OCI-LY1 (cell line): ENCODE results near the gene BMPR1A.

Experiments
- H2AFZ ChIP-seq: fragments of 200-600 bp; sonication (generic), shearing (Covaris generic); 2 replicates; pipeline ENCODE4 v1.6.0; 2014; ENCODE audit warnings: antibody characterized with exemption, mild to moderate bottlenecking, low read length
- H3F3A ChIP-seq: fragments of 200-600 bp; sonication (generic), shearing (Covaris generic); 2 replicates; pipeline ENCODE4 v1.6.0; 2014; ENCODE audit warnings: mild to moderate bottlenecking, antibody characterized with exemption, low read length, moderate library complexity; ENCODE audit not compliant: insufficient read depth
- H3K27ac ChIP-seq: fragments of 200-600 bp; sonication (generic); 2 replicates; pipeline ENCODE4 v1.5.1; 2014; ENCODE audit warnings: low read length, mixed run types, mild to moderate bottlenecking, low read depth; ENCODE audit not compliant: poor library complexity, severe bottlenecking
- H3K27me3 ChIP-seq: fragments of 200-600 bp; sonication (generic); 2 replicates; pipeline ENCODE4 v1.6.0; 2014; ENCODE audit warnings: antibody characterized with exemption, mild to moderate bottlenecking, low read length, moderate library complexity; ENCODE audit not compliant: insufficient read depth
- H3K36me3 ChIP-seq: fragments of 200-600 bp; sonication (generic); 2 replicates; pipeline ENCODE4 v1.6.1; 2014; ENCODE audit warnings: mild to moderate bottlenecking, antibody characterized with exemption, low read length, moderate library complexity, mixed read lengths; ENCODE audit not compliant: insufficient read depth
- H3K4me1 ChIP-seq: fragments of 200-600 bp; sonication (generic); 2 replicates; pipeline ENCODE4 v1.5.1; 2014; ENCODE audit warnings: mild to moderate bottlenecking, low read length, moderate library complexity; ENCODE audit not compliant: insufficient read depth, severe bottlenecking
- H3K4me2 ChIP-seq: fragments of 200-600 bp; sonication (generic), shearing (Covaris generic); 2 replicates; pipeline ENCODE4 v1.6.1; 2014; ENCODE audit warnings: low read length
- H3K4me3 ChIP-seq: fragments of 200-600 bp; sonication (generic); 2 replicates; pipeline ENCODE4 v1.5.1; 2014; ENCODE audit warnings: low read length, low read depth, mild to moderate bottlenecking, mixed read lengths; ENCODE audit not compliant: poor library complexity, severe bottlenecking
- H3K79me2 ChIP-seq: fragments of 200-600 bp; shearing (Covaris generic); 2 replicates; pipeline ENCODE4 v1.6.1; 2016; ENCODE audit warnings: mixed run types, low read length, mixed read lengths; ENCODE audit not compliant: insufficient read depth
- H3K9ac ChIP-seq: fragments of 200-600 bp; sonication (generic), shearing (Covaris generic); 2 replicates; pipeline ENCODE4 v1.6.1; 2014; ENCODE audit warnings: mild to moderate bottlenecking, low read length, mixed read lengths
- H3K9me2 ChIP-seq: fragments of 200-600 bp; sonication (generic), shearing (Covaris generic); 2 replicates; pipeline ENCODE4 v1.6.1; 2014; ENCODE audit warnings: low read depth, mild to moderate bottlenecking, low read length, mixed read lengths
- H3K9me3 ChIP-seq: fragments of 200-600 bp; shearing (Covaris generic); 2 replicates; pipeline ENCODE4 v1.6.1; 2014; ENCODE audit warnings: low read length, mixed read lengths
- H4K20me1 ChIP-seq: fragments of 200-600 bp; sonication (generic), shearing (Covaris generic); 2 replicates; pipeline ENCODE4 v1.6.0; 2016; ENCODE audit warnings: mild to moderate bottlenecking, low read length; ENCODE audit not compliant: insufficient read depth
- CTCF ChIP-seq: fragments of 200-600 bp; sonication (generic), shearing (Covaris generic); IDR thresholded peaks from 2 replicates; pipeline ENCODE4 v1.5.1; 2017; ENCODE audit warnings: mild to moderate bottlenecking, antibody characterized with exemption, low read length, moderate library complexity, mixed read lengths
- EZH2 ChIP-seq: fragments of 200-600 bp; sonication (generic), shearing (Covaris generic); IDR thresholded peaks from 2 replicates; pipeline ENCODE4 v1.8.0; 2017; ENCODE audit warnings: borderline replicate concordance, mixed run types, mild to moderate bottlenecking, antibody characterized with exemption, low read length, moderate library complexity, mixed read lengths

The BMPR1A gene

GRCh38 chr10:86880971-86881370, 124.6 kb downstream of the BMPR1A start:
- Histone ChIP-seq H3K27ac (no peak overlapping the region), H3K79me2 (no peaks in the 10 kb centered on the region)

DNA sequence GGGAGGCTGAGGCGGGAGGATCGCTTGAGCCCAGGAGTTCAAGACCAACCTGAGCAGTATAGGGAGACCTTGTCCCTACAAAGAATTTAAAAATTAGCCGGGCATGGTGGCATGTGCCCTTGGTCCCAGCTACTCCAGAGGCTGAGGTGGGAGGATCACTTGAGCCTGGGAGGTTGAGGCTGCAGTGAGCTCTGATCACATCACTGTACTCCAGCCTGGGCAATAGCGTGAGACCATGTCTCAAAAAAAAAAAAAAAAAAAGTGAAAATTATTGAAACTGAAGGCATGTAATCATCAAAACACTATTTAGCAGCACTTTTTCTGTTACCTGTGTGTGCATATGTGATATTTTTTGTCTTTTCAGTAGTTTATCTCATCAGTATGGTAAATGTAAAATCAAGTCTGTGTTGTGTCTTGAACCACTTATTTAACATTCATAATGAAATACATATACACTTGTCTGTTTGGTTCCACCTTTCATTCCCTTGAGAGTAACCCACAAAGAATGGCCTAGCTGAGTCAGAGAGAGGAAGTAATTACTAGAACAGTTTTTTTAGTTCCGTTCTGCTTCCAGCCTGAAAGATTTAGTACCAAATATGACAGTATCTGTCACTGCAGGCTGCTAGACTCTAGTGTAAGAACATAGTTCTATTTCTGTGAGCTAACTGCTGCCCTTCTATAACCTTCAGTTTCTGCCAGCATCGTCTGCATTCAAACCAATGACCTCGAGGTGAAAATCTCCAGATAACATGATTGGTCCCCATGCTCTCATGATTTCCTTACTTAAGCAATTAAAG, 132.4 kb downstream of the BMPR1A start:
- Histone ChIP-seq H2AFZ (no peak overlapping the region), H3K4me3 (no peak overlapping the region), H4K20me1 (no peaks in the 10 kb centered on the region), H3K79me2 (no peaks in the 10 kb centered on the region), H3K9me2 (no peaks in the 10 kb centered on the region), H3K4me2 (peak overlapping the region; percentile 40; the same call in 1 of the 2 replicates), H3K36me3 (no peaks in the 10 kb centered on the region), H3K4me1 (peaks cover 12% of the 10 kb centered on the region), H3K9me3 (no peaks in the 10 kb centered on the region), H3K9ac (no peak overlapping the region), H3K27ac (peak overlapping the region; percentile 20), H3F3A (no peaks in the 10 kb centered on the region), H3K27me3 (no peaks in the 10 kb centered on the region)
- TF ChIP-seq CTCF: no peak
- no peak for TF ChIP-seq EZH2

More at GRCh38 chr10:86880971-86881370, 124.6 kb downstream of the BMPR1A start:
- Histone ChIP-seq H3K4me1 (no peaks in the 10 kb centered on the region), H3K4me3 (no peak overlapping the region), H3K9ac (no peak overlapping the region), H3K27me3 (no peaks in the 10 kb centered on the region), H2AFZ (no peak overlapping the region), H3K4me2 (no peak overlapping the region), H4K20me1 (no peaks in the 10 kb centered on the region), H3K36me3 (no peaks in the 10 kb centered on the region), H3K9me2 (no peaks in the 10 kb centered on the region), H3K9me3 (no peaks in the 10 kb centered on the region), H3F3A (no peaks in the 10 kb centered on the region)
- TF ChIP-seq EZH2 (no peak), CTCF (no peak)

DNA sequence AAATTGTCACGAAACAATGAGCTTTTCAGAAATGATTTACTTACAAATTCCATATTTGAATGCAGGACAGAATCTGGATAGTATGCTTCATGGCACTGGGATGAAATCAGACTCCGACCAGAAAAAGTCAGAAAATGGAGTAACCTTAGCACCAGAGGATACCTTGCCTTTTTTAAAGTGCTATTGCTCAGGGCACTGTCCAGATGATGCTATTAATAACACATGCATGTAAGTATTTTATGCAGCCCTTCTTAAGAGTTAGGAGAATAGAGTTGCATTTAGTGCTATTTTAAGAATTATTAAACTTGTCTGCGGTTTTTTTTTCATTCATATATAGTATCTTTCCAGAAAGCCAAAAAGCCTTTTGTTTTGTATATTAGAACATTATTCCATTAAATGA, 133.6 kb downstream of the BMPR1A start:
- Histone ChIP-seq H3K4me1 (peaks cover 12% of the 10 kb centered on the region), H4K20me1 (no peaks in the 10 kb centered on the region), H3K27ac (no peak overlapping the region), H3F3A (no peaks in the 10 kb centered on the region), H3K4me2 (no peak overlapping the region), H3K9ac (no peak overlapping the region), H3K27me3 (no peaks in the 10 kb centered on the region), H2AFZ (no peak overlapping the region), H3K9me3 (no peaks in the 10 kb centered on the region), H3K9me2 (no peaks in the 10 kb centered on the region), H3K4me3 (no peak overlapping the region), H3K79me2 (no peaks in the 10 kb centered on the region), H3K36me3 (no peaks in the 10 kb centered on the region)
- TF ChIP-seq EZH2 (no peak), CTCF (no peak)
